HK-2 (cell line): ENCODE measurements around the gene JAGN1.
A peak's percentile ranks its signal among the peaks of the same experiment; 100 is the strongest.
"Not testable (repeated sequence)": the region's sequence is repeated elsewhere in the genome, so short reads cannot be mapped to it uniquely, and the experiment has no call there.

Source experiments
- DNase-seq: peaks from one replicate; pipeline ENCODE4 v3.0.0-alpha.2; 2018; ENCODE audit not compliant: unreplicated experiment

JAGN1 gene

DNA sequence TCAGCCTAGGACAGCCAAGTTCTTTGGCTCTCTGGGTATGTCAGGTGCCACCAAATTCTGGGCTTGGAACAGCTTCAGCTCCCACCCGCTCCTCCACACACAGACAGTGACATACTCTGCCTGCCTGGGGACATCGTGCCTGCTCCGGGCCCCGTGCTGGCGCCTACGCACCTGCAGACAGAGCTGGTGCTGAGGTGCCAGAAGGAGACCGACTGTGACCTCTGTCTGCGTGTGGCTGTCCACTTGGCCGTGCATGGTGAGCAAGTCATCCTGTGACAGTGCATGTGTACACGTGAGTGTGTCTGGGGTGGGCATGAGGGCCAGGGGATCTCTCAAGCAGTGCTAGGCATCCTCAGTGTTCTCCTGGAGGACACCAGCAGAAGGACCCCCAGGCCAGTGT lies 27.4 kb downstream of the JAGN1 start:
- DNase-seq = no peak

GRCh38 chr3:9918261-9919038 lies 28.0 kb downstream of the JAGN1 start:
- DNase-seq = no peak

GRCh38 chr3:9928158-9928557 lies 37.7 kb downstream of the JAGN1 start:
- DNase-seq = no peak

DNA sequence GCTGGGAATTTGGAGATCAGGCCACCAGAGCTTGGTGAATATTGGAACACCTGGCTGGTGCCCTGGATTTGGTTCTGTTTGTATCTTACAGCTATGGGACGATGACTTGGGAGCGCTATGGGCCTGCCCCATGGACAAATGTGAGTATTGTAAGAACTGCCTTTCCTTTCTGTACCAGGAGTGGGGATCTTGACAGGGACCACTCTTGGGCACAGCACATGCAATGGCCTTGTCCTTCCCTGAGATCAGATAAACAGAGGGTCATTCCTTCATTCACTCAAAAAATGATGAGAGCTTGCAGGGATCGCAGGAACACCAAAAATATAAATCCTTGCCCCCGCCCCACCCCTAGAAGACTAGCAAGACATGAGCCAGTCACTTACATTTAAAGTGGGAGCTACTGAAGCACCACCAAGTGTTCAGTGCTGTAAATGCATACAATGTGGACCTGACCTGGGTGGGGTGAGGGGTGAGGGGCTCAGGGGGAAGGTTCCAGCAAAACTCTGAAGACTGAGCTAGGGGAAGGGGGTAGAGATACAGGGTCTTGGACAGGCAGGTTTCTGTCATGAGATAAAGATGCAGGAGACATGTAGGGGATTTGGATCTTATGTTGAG lies 40.5 kb downstream of the JAGN1 start:
- DNase-seq = no peak

DNA sequence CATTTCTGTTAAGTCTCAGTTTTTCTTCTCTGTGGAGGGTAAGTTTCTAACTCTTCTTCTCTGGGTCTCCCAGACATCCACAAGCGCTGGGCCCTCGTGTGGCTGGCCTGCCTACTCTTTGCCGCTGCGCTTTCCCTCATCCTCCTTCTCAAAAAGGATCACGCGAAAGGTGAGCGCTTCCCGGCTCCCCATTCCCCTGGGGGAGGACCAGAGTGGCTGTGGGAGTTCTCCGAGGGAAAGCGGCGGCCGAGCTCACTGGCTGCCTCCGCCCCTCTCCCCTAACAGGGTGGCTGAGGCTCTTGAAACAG lies 42.1 kb downstream of the JAGN1 start:
- no peak for DNase-seq

DNA sequence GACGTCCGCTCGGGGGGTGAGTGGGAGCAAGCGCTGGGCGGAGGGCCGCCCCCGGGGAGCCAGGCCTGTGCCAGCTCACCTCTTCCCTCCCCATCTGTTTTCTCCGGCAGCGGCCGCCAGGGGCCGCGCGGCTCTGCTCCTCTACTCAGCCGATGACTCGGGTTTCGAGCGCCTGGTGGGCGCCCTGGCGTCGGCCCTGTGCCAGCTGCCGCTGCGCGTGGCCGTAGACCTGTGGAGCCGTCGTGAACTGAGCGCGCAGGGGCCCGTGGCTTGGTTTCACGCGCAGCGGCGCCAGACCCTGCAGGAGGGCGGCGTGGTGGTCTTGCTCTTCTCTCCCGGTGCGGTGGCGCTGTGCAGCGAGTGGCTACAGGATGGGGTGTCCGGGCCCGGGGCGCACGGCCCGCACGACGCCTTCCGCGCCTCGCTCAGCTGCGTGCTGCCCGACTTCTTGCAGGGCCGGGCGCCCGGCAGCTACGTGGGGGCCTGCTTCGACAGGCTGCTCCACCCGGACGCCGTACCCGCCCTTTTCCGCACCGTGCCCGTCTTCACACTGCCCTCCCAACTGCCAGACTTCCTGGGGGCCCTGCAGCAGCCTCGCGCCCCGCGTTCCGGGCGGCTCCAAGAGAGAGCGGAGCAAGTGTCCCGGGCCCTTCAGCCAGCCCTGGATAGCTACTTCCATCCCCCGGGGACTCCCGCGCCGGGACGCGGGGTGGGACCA lies 42.6 kb downstream of the JAGN1 start:
- peak; percentile 83 for DNase-seq

DNA sequence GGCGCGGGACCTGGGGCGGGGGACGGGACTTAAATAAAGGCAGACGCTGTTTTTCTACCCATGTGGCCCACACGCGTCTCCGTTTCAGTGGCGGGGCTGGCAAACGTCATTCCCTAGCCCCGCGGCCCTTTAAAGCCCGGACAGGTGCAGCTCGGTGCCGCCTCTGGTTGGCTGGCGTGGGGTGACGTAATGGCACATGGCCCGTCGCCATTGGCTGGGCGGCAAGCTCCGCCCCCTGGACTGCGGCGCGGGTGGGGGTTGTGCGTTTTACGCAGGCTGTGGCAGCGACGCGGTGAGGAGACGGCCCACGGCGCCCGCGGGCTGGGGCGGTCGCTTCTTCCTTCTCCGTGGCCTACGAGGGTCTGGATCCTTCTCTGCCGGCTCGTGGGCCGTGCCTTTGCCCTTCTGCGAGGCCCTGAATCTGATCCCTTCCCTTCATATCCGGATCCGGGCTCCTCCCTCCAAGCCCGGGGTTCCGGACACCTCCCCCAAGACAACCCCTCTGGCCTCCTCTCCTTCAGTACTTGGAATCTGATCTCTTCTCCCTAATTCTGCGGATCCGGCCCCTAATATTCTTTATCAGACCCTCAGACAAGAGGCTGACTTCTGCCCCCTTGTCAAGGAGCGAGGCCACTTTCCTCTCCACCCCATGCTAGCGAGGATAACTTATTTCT lies 43.3 kb downstream of the JAGN1 start, which contains the start of gene CRELD1:
CRELD1 (plus strand) TSS at position 274 of the 674 bp plus-strand sequence. CDS start 605 bp downstream, outside the sequence.
- DNase-seq = peak; percentile 93

DNA sequence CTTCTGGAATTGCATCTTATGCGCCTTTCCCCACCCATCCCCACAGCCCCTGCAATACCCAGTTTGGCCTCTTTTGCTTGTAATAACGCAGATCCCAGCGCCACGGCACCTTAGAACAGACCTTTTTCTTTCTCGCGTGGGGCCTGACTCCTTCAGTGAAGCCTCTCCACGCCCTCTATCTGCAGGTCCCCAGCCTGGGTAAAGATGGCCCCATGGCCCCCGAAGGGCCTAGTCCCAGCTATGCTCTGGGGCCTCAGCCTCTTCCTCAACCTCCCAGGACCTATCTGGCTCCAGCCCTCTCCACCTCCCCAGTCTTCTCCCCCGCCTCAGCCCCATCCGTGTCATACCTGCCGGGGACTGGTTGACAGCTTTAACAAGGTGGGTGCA lies 43.8 kb downstream of the JAGN1 start:
- DNase-seq = no peak

GRCh38 chr3:9934993-9935392 lies 44.6 kb downstream of the JAGN1 start:
- DNase-seq = no peak

DNA sequence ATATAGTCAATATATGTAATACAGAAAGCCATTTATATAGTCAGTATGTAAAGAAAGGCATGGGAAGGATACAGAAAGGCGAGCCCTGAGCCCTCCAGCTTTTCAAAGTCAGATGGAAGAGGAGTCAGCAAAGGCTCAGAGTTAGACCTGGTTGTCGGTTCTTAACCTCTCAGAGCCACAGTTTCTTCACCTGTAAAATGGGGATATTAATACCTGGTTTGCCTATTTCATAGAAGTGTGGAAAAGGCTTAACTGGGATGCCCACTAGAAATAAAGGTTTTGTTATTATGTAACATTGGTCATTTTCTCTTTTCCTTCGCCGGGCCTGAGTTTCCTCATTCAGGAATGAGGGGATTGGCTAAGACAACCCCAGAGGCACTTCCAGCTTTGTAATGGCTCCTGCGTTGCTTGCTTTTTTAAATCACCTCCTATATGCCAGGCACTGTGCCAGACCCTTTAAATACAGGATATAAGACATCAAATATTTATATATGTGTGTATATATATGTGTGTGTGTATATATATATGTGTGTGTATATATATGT lies 45.6 kb downstream of the JAGN1 start:
- no peak for DNase-seq

DNA sequence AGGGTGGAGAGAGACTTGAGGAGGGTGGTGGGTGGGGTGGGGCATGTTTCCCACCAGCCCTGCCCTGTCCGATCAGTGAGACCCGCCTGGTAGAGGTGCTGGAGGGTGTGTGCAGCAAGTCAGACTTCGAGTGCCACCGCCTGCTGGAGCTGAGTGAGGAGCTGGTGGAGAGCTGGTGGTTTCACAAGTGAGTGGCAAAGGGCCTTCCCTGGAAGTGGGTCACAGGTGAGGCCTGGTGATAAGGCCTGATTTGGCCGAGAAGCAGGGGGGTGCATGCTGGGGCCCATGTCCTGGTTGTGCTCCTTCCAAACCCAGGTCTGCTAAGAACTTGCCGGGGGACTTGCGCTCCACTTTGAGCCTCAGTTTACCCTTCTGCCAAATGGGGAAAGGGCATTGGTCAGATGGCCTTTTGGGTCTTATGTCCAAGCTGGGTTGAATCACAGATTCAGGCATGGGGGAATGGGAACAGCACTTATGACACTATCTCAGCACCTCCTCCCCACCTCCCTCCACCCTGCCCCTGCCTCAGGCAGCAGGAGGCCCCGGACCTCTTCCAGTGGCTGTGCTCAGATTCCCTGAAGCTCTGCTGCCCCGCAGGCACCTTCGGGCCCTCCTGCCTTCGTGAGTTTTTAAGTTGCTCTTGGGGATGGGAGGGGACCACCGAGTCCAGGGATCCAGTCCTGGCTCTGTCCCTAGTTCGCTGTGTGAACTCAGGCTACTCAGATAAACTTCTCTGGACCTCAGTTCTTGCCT lies 47.3 kb downstream of the JAGN1 start:
- DNase-seq = no peak

- DNase-seq = no peak
Measured at GRCh38 chr3:9938966-9939365, 48.6 kb downstream of the JAGN1 start.

DNA sequence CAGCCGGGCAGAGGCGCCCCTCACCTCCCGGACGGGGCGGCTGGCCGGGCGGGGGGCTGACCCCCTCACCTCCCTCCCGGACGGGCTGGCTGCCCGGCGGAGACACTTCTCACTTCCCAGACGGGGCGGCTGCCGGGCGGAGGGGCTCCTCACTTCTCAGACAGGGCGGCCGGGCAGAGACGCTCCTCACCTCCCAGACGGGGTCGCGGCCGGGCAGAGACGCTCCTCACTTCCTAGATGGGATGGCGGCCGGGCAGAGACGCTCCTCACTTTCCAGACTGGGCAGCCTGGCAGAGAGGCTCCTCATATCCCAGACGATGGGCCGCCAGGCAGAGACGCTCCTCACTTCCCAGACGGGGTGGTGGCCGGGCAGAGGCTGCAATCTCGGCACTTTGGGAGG lies 49.5 kb downstream of the JAGN1 start:
- not testable (repeated sequence) for DNase-seq

DNA sequence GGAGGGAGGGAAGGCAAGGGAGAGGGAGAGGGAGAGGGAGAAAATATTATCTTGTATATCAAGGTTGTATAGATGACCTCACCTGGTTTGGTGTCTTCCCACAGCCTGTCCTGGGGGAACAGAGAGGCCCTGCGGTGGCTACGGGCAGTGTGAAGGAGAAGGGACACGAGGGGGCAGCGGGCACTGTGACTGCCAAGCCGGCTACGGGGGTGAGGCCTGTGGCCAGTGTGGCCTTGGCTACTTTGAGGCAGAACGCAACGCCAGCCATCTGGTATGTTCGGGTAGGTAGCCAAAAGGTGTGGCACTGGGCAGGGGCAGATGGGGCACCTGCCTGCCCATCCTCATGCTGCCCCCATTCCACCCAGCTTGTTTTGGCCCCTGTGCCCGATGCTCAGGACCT lies 50.3 kb downstream of the JAGN1 start:
- no peak for DNase-seq

- DNase-seq = no peak
Measured at GRCh38 chr3:9942164-9942563, 51.8 kb downstream of the JAGN1 start.

- no peak for DNase-seq
Measured at GRCh38 chr3:9942934-9943690, 52.7 kb downstream of the JAGN1 start.
